HG02852 (cell line): ENCODE measurements around the gene CEP43.

Experiments used
- ATAC-seq: cut with Tn5 transposase; IDR thresholded peaks from one replicate; pipeline ENCODE4 v1.9.1; 2021; ENCODE audit warnings: mild to moderate bottlenecking, moderate library complexity; ENCODE audit not compliant: unreplicated experiment

The CEP43 gene

GRCh38 chr6:167005350-167006159 lies 6.4 kb downstream of the CEP43 start:
- no peak for ATAC-seq

DNA sequence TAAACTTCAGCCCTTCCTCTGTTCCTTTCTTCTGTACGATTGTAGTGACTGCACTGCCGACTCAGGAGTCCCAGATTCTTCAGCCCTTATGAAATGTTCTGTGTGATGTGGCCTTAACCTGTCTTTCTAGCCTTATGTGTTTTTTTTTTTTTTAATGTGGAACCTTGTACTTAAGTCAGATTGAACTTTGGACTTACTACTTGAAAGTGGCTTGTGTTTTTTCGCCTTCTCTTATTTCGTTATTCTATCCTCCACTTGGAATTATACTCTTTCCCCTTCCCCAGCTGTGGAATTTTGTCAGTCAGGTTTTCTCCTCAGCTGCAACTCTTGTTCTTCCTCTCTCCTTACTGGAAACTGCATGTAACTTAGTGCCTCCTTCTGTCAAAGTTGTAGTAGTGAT lies 8.8 kb downstream of the CEP43 start:
- ATAC-seq = no peak

- ATAC-seq = no peak
Observed at GRCh38 chr6:167013067-167013466, 13.9 kb downstream of the CEP43 start.

DNA sequence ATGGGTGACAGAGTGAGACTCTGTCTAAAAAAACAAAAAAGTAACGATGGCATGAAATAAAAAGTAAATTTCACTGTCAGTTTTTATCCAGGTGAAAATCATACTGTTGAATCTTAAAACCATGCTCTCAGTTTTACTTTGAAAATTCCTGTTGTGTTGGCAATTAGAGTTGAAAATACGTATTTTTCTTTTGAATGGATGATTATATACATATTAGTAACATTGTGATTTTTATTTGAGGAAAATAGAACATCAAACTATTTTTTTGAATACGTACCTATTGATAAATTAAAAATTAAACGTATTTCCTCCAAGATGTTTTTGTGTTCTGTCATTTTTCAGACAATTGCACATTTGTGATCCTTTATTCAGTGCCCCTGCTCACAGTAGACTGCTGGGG lies 14.7 kb downstream of the CEP43 start:
- no peak for ATAC-seq

GRCh38 chr6:167015302-167015701 lies 16.1 kb downstream of the CEP43 start:
- ATAC-seq = no peak

GRCh38 chr6:167020206-167020605 lies 21.0 kb downstream of the CEP43 start:
- peak; percentile 91 for ATAC-seq

- no peak for ATAC-seq
Observed at GRCh38 chr6:167027308-167027707, 28.1 kb downstream of the CEP43 start.

DNA sequence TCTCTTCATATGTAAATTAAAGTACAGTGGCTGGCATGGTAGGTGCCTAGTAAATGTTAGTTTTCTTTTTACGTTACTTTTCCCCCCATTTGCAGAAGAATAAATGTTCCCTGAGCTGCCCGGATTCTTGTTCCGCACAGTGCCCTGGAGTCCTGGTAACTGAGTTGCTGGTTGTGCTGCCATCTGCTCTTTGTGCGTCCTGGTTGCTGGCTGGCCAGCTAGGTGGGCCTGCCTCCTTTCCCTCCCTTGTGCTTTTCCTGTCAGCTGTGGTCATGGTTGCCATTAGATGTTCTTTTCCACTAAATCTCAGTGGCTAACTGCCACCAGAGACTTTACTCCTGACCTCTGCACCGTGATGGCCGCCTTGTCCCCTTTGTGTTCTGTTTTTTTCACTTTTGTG lies 28.6 kb downstream of the CEP43 start:
- ATAC-seq = no peak

- no peak for ATAC-seq
Observed at GRCh38 chr6:167030222-167031072, 31.2 kb downstream of the CEP43 start.

DNA sequence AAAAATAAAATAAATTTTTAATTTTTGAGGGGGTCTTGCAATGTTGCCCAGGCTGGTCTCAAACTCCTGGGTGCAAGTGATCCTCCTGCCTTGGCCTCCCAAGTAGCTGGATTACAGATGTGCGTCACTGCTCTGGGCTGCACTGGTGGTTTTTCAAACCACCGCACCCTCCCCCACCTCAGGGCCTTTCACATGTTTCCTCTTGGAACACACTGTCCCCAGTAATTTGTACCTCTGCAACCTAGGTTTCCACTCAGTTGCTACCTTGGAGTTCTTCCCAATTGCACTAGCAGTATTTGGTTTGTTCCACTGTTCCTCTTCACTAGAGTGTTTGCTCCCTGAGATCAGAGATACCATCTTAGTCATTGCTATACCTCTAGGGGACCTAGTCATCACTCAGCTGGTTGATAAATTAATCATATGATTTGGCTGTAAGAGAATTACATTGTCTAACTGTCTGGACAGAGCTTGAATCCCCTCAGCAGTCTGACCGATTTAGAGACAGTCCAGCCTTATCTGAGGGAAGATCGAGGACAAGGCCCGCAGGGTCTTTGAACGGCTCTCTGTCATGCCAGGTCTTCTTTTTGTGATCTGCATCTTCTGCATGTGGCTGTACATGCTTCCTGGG lies 32.0 kb downstream of the CEP43 start:
- ATAC-seq = no peak

DNA sequence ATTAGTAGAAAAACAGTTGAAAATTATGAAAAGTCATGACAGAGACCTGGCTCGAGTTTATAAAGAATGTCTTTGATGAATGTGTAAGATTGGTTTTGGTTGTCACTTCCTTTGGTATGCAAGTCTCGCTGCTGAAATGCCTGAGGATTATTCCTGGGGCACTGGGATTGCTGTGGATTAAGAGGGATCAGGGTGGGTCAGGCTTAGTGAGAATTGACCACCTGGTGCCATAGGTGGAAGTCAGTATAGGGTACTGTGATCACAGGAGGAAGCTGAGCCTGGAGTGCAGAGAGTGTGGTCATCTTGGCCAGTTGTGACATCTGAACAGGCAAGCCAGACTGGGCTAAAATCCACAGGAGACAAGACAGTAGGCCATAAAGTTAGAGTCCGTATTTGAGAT lies 34.9 kb downstream of the CEP43 start:
- ATAC-seq = no peak

DNA sequence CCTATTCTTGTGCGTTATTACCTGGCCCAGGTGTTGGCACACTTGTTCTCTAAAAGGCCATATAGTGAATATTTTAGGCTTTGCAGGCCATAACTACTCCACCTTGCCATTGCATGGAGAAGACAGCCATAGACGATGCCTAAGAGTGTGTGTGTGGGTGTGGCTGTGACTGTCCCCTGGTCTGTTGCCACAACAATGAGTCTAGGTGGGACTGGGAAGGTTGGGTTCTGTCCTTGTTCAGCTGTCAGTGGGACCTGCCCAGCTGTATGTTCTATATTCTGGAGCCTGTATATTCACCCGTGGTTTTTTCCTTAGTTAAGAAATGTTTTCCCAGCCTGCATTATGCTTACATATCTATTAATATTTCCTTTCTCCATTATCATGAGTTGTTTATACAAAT lies 38.6 kb downstream of the CEP43 start:
- ATAC-seq = no peak

- ATAC-seq = no peak
Observed at GRCh38 chr6:167044696-167045095, 45.5 kb downstream of the CEP43 start.

DNA sequence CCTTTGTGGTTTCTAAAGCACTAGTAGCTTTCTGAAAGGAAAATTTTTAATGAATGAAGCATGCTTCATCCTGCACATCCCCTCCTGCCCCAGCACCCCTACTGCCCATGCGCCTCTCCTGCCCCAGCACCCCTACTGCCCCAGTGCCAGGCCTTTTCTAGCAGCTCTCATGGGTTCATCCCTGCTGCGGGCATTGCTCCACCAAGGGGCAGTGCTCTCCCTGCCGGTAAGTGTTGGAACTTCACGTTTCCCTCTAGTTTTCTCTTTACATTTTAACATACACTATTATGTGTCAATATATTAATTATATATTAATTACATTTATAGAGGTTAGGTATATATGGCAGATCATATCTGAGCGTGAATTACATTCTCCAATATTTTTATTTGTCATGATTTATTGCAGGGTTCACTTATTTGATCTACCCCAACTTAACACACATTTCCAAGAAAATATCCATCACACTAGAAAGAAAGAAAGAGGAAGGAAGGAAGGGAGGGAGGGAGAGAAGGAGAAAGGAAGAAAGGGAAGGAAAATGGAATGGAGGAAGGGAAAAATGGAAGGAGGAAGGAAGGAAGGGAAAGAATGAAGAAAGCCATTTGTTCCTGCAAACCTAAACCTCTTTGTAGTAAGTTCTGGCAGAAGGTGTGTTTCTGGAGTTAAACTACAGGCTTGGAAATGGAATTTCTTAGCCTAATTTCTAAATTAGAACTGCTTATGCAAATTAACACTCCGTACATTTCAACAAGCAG lies 46.8 kb downstream of the CEP43 start:
- no peak for ATAC-seq

GRCh38 chr6:167046861-167047495 lies 47.8 kb downstream of the CEP43 start:
- ATAC-seq = peak; percentile 12

DNA sequence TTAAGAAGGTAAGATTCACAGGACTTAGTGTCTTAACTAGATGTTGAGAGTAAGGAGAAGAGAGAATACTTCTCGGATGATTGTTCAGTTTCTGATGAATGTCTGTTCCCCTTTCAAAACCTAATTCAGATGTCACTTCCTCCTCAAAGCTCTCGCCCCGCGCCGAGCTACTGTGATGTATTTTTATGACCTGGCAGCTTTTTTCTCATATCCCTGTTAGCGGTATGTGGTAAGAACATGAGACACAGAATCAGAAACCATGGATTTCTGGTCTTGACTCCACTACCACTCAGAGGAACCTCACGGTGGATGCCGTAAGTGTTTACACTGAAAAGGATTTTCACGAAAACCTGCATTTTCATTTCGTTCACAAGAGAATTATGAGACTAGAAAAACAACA lies 48.4 kb downstream of the CEP43 start:
- ATAC-seq = peak; percentile 90
